ENCODE measurements around the gene RAPGEF2.
A peak's percentile ranks its signal among the peaks of the same experiment; 100 is the strongest.

RAPGEF2 gene

DNA sequence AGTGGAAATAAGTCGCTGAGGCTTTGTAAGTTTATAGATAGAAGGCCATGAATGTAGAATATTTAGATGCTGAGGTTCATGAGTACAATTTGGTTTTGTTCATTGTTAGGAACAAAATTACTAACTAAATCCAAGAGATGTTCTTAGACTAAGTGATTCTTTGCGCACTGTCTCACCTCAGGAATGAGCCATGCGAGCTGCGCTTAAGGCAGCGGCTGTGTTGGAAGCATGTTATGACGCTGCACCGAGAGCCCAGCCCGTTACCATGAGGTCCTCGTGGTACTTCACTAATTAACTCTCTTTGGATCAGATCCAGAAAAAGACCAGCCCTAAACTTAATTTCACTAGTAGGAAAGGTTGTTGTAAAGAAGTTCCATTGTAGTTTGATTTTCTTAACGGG, 166.2 kb downstream of the RAPGEF2 start:
- FAIRE-seq = no peak

DNA sequence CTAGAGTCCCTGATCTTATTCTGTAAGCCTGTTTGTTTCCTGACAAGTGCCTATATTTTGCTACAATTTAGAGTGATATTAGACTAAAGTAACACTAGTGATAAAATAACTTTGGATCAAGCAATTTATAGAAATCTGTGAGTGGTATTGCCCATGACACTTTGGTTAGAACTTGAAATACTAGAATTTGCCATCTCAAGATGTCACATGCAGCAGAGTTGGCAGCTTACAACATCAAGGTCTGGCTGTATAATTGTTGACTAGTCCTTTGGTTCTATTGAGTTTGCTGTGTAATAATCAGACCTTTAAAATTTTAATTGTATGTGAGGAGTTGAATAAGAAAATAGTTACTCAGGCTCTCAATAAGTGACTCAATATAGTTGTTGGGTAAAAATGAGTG, 167.1 kb downstream of the RAPGEF2 start:
- DNase-seq (ENCODE audit: insufficient read length, low spot score) (no peak), FAIRE-seq (peak; percentile 55)

More for the DNA sequence above, 166.2 kb downstream of the RAPGEF2 start:
- DNase-seq (ENCODE audit: insufficient read length, low spot score) = no peak

DNA sequence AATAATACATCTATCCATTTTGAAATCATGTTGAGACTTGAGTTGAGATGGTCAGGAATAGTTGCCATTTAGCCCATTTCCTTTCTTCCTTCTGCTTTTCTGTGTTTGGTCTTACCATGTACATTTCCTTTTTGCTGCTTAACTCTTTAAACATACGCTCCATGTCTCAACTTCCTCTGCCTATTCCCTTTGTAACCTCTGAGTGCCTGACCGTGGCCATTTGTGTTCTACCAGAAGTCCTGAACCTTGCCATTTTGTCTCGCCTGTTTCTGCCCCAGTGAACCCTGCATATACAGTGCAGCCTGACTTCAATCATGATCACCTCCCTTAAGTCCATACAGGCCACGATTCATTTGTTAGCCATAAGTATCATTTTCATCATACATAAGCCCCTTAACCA, 169.0 kb downstream of the RAPGEF2 start:
- no peak for DNase-seq (ENCODE audit: insufficient read length, low spot score)
- peak; percentile 40 for FAIRE-seq

GRCh38 chr4:159272273-159273140, 169.6 kb downstream of the RAPGEF2 start:
- peak; percentile 21 for FAIRE-seq

DNA sequence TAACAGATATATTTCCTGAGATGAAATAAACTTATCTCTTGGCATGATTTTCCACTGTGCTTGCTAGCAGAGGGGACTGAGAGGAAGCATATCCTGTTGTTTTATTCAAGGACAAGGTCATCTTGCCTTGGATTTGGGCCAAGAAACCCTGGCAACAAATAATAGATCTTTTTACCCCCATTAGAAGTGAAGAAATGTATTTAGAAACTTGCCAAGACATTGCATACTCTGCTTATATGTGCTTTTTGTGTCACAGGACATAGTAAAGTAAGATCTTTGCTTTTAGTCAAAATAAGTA, 170.2 kb downstream of the RAPGEF2 start:
- no peak for DNase-seq (ENCODE audit: insufficient read length, low spot score)
- FAIRE-seq = no peak

More at GRCh38 chr4:159272273-159273140, 169.6 kb downstream of the RAPGEF2 start:
- no peak for DNase-seq (ENCODE audit: insufficient read length, low spot score)

DNA sequence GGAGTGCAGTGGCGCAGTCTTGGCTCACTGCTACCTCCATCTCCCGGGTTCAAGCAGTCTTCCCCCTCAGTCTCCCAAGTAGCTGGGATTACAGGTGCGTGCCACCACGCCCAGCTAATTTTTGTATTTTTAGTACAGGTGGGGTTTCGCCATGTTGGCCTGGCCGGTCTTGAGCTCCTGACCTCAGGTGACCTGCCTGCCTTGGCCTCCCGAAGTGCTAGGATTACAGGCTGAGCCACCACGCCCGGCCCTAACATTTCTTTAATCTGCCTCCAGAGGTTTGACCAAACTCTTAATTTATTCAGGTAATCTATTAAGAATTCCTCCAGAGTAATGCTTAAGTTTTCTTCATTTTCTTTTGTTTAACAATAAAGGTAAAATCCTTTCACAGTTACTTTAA, 171.0 kb downstream of the RAPGEF2 start:
- DNase-seq (ENCODE audit: insufficient read length, low spot score) = no peak
- peak; percentile 45 for FAIRE-seq

GRCh38 chr4:159278399-159278798, 175.5 kb downstream of the RAPGEF2 start:
- FAIRE-seq = peak; percentile 23
- DNase-seq (ENCODE audit: insufficient read length, low spot score) = no peak

DNA sequence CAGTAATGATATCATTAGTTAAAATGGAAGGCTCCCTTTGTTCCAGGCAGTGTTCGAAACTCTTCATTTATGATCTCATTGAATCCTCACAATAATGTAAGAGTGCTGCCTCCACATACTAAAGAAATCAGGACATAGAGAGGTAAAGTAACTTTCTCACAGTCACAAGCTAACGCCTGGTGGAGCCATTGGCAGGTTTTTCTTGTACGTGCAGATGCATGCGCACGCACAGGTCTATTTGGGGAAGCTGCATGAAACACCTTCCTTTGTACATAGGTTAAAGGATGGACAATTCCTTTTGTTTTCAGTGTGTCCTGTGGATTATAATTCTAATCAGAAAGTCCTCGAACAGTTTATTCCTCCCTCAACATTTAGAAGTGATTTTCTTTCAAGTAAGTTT, 176.2 kb downstream of the RAPGEF2 start:
- no peak for FAIRE-seq
- DNase-seq (ENCODE audit: insufficient read length, low spot score) = no peak

DNA sequence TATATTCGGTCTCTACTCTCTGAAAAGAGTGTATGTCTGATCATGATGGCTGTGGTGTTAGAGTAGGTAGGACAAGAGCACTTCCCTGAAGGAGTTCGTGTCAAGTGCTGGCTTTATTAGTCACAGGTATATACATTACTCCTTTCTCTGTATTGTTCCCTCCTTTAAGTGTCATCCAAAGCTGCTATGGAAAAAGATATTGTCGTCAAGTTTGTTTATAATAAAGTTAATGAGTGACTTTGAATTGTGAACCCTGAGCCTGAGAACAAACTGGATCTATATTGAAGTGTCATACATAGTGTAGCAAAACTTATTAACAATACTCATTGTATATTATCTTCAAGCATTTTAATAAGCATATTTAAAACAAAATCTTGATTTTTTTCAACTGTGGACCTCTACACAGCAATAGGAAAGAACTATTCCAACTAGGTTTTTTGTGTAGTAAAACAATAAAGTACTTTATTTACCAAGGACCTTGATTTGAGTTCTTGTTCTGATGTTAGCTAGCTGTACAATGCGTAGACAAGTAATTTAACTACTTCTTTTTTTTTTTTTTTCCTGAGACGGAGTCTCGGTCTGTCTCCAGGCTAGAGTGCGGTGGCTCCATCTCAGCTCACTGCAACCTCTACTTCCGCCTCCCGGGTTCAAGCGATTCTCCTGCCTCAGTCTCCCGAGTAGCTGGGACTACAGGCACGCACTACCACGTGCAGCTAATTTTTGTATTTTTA, 177.7 kb downstream of the RAPGEF2 start:
- FAIRE-seq (no peak), DNase-seq (ENCODE audit: insufficient read length, low spot score) (no peak)

GRCh38 chr4:159281771-159282170, 178.9 kb downstream of the RAPGEF2 start:
- no peak for DNase-seq (ENCODE audit: insufficient read length, low spot score)
- FAIRE-seq = peak; percentile 57

- FAIRE-seq (no peak), DNase-seq (ENCODE audit: insufficient read length, low spot score) (no peak)
Observed at GRCh38 chr4:159282329-159282728, 179.4 kb downstream of the RAPGEF2 start.

GRCh38 chr4:159282944-159283343, 180.1 kb downstream of the RAPGEF2 start:
- no peak for FAIRE-seq
- DNase-seq (ENCODE audit: insufficient read length, low spot score) = no peak

DNA sequence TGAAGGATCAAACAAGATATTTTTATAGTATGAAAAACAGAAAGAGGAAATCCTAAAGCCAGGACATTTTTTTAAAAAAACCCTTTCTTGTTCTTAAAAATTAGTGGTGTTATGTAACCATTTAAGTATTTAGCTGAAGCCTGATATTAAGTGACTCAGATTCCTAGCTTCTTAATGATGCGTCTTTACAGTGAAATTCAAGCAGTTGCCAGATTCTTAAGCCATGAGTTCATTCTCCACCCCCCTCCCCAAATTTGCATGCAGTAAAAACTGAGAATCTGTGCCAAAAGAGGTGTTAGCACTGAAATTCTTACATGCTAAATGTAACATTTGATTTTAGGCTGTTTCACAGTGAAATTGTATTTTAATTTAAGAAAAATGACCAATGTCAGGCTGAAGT, 180.8 kb downstream of the RAPGEF2 start:
- no peak for DNase-seq (ENCODE audit: insufficient read length, low spot score)
- FAIRE-seq = no peak

- peak; percentile 21 for FAIRE-seq
- DNase-seq (ENCODE audit: insufficient read length, low spot score) = no peak
Observed at GRCh38 chr4:159284113-159284512, 181.2 kb downstream of the RAPGEF2 start.

GRCh38 chr4:159284733-159285132, 181.9 kb downstream of the RAPGEF2 start:
- DNase-seq (ENCODE audit: insufficient read length, low spot score) = no peak
- FAIRE-seq = no peak

DNA sequence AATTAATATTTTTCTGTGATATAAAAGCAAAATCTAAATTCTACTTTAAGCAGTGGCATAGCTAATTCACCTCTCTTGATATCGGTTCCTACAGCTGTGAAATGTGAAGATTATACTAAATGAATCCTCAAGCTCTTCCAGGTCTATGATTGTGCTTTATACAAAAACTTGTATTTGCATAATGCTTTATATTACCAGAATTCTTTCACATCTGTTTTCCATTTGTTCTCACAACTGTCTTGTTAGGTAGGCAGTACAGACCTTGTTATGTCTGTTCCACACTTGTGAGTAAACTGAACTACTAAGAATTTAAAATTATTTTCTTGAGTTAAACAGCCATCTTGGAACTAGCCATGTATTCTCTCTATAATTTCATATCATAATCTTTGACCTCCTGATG, 184.9 kb downstream of the RAPGEF2 start:
- FAIRE-seq (no peak), DNase-seq (ENCODE audit: insufficient read length, low spot score) (no peak)

DNA sequence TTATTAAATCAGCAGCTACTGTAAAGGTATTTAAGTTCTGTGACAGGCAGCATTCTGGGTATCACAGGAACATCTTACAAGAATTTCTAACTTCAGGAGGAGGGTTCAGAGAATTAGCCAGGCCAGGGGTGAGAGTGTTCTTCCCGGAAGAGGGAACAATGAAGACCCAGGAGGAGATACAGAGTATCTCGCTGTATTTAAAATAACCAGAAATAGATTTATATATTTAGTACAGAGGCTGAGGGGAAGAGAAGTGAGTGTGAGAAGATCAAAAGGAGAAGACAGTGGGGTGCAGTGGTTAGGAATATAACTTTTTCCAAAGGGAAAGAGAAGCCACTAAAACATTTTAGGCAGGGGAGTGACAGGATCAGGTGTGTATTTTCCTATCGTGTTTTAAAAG, 186.8 kb downstream of the RAPGEF2 start:
- no peak for DNase-seq (ENCODE audit: insufficient read length, low spot score)
- FAIRE-seq = no peak

GRCh38 chr4:159290321-159291030, 187.6 kb downstream of the RAPGEF2 start:
- FAIRE-seq = no peak
- no peak for DNase-seq (ENCODE audit: insufficient read length, low spot score)

- FAIRE-seq = no peak
- DNase-seq (ENCODE audit: insufficient read length, low spot score) = no peak
Observed at GRCh38 chr4:159291176-159291575, 188.3 kb downstream of the RAPGEF2 start.

- FAIRE-seq (no peak), DNase-seq (ENCODE audit: insufficient read length, low spot score) (no peak)
Observed at GRCh38 chr4:159292137-159292896, 189.4 kb downstream of the RAPGEF2 start.

Measured in GM19239 (cell line).